ENCODE data around the gene NSG1.
"Not testable (repeated sequence)": the region's sequence is repeated elsewhere in the genome, so short reads cannot be mapped to it uniquely, and the experiment has no call there.

NSG1 gene

GRCh38 chr4:4417886-4418285, 31.0 kb downstream of the NSG1 start:
- DNase-seq = no peak

- no peak for DNase-seq
These were observed 31.9 kb downstream of the NSG1 start for GRCh38 chr4:4418676-4419390.

GRCh38 chr4:4419896-4420295, 33.0 kb downstream of the NSG1 start:
- DNase-seq = no peak

GRCh38 chr4:4420421-4420820, 33.5 kb downstream of the NSG1 start:
- DNase-seq = no peak

GRCh38 chr4:4421356-4421755, 34.5 kb downstream of the NSG1 start:
- no peak for DNase-seq

GRCh38 chr4:4422117-4422516, 35.2 kb downstream of the NSG1 start:
- not testable (repeated sequence) for DNase-seq

- DNase-seq = no peak
These were observed 36.1 kb downstream of the NSG1 start for GRCh38 chr4:4422856-4423499.

- DNase-seq = no peak
These were observed 37.0 kb downstream of the NSG1 start for GRCh38 chr4:4423706-4424498.

GRCh38 chr4:4424499-4425115, 37.7 kb downstream of the NSG1 start:
- DNase-seq = no peak

- DNase-seq = no peak
These were observed 38.3 kb downstream of the NSG1 start for GRCh38 chr4:4425119-4425690.

GRCh38 chr4:4425696-4426095, 38.8 kb downstream of the NSG1 start:
- no peak for DNase-seq

- DNase-seq = no peak
These were observed 39.7 kb downstream of the NSG1 start for GRCh38 chr4:4426511-4427120.

- no peak for DNase-seq
These were observed 40.4 kb downstream of the NSG1 start for GRCh38 chr4:4427121-4427870.

- no peak for DNase-seq
These were observed 41.0 kb downstream of the NSG1 start for GRCh38 chr4:4427886-4428285.

- no peak for DNase-seq
These were observed 42.3 kb downstream of the NSG1 start for GRCh38 chr4:4428966-4429875.

- DNase-seq = peak; percentile 28
These were observed 43.7 kb downstream of the NSG1 start for GRCh38 chr4:4430492-4431195.

- no peak for DNase-seq
These were observed 45.6 kb downstream of the NSG1 start for GRCh38 chr4:4432341-4433125.

GRCh38 chr4:4433941-4434340, 47.0 kb downstream of the NSG1 start:
- no peak for DNase-seq

- DNase-seq = no peak
These were observed 49.4 kb downstream of the NSG1 start for GRCh38 chr4:4436244-4436823.
